Muscle of leg (tissue), 11 donors: ENCODE results near the gene ATP13A5. TPM values are rescaled to one million over a fixed set of nuclear protein-coding genes. Genes with fewer than 3 reads are reported as not detected.

Experiments used
- DNase-seq: peaks from one replicate; pipeline ENCODE4 v3.0.0; 2013
- H3K27ac ChIP-seq: one replicate; pipeline ENCODE4 v1.5.1; 2013; ENCODE audit warnings: mild to moderate bottlenecking, low read length, control low read depth
- H3K27me3 ChIP-seq: one replicate; pipeline ENCODE4 v1.6.1; 2013; ENCODE audit warnings: low read length; ENCODE audit not compliant: control insufficient read depth, insufficient read depth
- H3K36me3 ChIP-seq: one replicate; pipeline ENCODE4 v1.6.1; 2013; ENCODE audit warnings: low read length; ENCODE audit not compliant: control insufficient read depth, insufficient read depth
- H3K4me1 ChIP-seq: one replicate; pipeline ENCODE4 v1.6.1; 2013; ENCODE audit warnings: low read length; ENCODE audit not compliant: control insufficient read depth, insufficient read depth
- H3K4me3 ChIP-seq: one replicate; pipeline ENCODE4 v1.5.1; 2013; ENCODE audit warnings: low read length, control low read depth
- H3K9me3 ChIP-seq: replicated peaks from 2 replicates; pipeline ENCODE4 v1.6.1; 2013; ENCODE audit warnings: low read depth, low read length; ENCODE audit not compliant: control insufficient read depth
- WGBS: methylation state at CpG from one replicate; pipeline ENCODE4 v1.1.5; 2013; ENCODE audit warnings: missing lambda C conversion rate; ENCODE audit not compliant: insufficient coverage; 5-methylcytosine and 5-hydroxymethylcytosine counted together
- polyA plus RNA-seq, 8 donors: library from polyadenylated mRNA; unstranded; fragments of 120-200 nt; gene quantifications; one replicate each; pipeline versions ENCODE4 v1.2.1 to v1.2.3, GENCODE V29; 2013; ENCODE audit warnings: inconsistent platforms in 1 of 8, low replicate concordance in 1 of 8; ENCODE audit not compliant: insufficient read length in 8 of 8, insufficient read depth in 1 of 8
- total RNA-seq: library from RNA; stranded (reverse); fragments of 120-200 nt; gene quantifications from one replicate; pipeline ENCODE4 v1.2.4, GENCODE V29; 2013

The ATP13A5 gene
- total and polyA plus RNA-seq, 9 donors: 0.09 to 1.3 (median 0.44) TPM

DNA sequence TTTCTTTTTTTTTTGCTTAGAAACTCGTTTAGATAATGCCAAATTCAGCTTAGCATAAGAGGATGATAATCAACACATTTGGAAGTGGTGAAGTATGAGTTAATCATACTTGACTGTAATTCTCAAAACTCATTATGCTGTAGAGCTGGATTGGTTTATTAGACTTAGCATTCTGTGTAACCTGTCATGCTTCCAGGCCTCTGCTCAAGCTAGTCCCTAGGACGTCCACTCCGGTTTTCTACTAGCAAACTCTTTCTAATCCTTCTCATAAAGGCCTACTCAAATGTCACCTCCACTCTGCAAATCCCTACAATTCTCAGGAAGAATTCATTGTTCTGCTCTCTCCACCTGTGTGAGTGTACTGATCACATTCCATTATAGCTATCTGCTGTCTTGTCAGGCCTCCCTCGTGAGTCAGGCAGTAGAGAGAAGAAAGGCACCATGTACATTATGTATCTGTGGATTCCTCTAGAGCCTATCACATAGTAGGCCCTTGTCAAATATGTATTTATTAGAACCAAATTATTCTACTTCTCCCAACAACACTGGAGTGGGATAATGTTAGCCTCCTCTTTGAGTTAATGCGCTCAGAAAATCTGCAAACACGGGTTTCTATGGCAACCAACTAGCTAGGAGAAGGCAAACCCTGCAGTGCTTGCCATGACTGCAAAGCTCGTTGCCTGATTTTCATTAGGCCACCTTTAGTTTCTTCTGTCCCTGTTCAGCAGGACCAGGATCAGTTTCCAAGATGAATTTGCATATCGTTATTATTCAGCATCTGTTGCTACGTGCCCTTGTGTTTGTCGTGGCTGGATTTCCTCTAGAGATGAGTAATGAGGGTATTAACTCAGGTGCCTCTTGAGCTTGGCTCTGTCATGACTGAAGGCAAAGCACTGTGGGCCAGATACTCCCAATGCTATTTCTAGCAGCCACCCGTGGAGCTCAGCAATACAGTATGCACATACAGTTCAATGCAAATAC lies 30.7 kb downstream of the ATP13A5 start:
- H3K9me3 ChIP-seq: no peaks in the 10 kb centered on the region
- H3K36me3 ChIP-seq: no peaks in the 10 kb centered on the region
- H3K27me3 ChIP-seq: no peaks in the 10 kb centered on the region
- DNase-seq: peak; percentile 23
- no peak overlapping the region for H3K4me3 ChIP-seq
- 34% methylated on average over 5 of the region's 11 CpGs for WGBS
- H3K27ac ChIP-seq: no peak overlapping the region
- no peaks in the 10 kb centered on the region for H3K4me1 ChIP-seq

DNA sequence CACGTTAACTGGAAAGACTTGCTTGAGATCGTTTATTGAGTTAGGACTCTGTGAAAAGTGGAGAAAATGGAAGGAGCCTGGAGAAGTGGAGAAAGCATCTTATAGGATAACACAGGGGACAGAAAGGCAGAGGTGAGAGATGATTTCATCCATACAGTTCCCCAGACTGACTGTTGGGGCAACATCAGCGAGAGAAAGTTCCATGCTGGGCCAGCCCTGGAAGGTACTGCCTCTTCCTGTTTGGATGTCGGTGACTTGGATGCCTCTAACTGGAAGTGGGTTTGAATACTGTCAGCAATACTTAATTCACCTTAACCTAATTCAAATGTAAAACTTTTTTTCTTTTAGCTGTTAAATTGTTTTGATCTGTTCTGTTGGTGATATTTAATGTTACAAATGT lies 32.3 kb downstream of the ATP13A5 start:
- whole genome bisulfite sequencing: 79% methylated on average over 3 of the region's 4 CpGs
- no peak overlapping the region for H3K27ac ChIP-seq

DNA sequence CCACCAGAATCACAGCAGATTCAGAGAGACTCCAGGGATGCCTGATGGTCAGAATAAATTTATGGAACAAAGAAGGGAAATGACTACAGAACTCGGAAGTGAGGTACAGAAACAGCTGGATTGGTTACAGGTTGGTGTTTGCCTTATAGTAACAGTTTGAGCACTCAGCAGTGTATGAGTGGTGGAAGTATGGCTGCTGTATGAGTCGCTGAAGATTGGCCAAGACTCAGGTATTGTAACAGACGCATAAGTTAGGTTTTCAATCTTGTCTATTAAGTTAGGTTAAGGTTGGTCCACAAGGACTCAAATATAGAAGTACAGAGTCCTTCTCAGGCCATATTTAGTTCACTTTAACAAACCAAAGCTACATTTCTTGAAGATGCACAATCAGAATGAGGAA lies 33.1 kb downstream of the ATP13A5 start:
- H3K36me3 ChIP-seq: no peaks in the 10 kb centered on the region
- H3K27ac ChIP-seq: no peak overlapping the region
- DNase-seq: no peak
- no peaks in the 10 kb centered on the region for H3K4me1 ChIP-seq
- no peaks in the 10 kb centered on the region for H3K9me3 ChIP-seq
- WGBS: 69% methylated on average over 2 of the region's 3 CpGs
- no peak overlapping the region for H3K4me3 ChIP-seq
- H3K27me3 ChIP-seq: no peaks in the 10 kb centered on the region

More for the DNA sequence above, 32.3 kb downstream of the ATP13A5 start:
- Histone ChIP-seq H3K27me3 (no peaks in the 10 kb centered on the region), H3K9me3 (no peaks in the 10 kb centered on the region), H3K4me3 (no peak overlapping the region), H3K36me3 (no peaks in the 10 kb centered on the region), H3K4me1 (no peaks in the 10 kb centered on the region)
- DNase-seq: no peak

DNA sequence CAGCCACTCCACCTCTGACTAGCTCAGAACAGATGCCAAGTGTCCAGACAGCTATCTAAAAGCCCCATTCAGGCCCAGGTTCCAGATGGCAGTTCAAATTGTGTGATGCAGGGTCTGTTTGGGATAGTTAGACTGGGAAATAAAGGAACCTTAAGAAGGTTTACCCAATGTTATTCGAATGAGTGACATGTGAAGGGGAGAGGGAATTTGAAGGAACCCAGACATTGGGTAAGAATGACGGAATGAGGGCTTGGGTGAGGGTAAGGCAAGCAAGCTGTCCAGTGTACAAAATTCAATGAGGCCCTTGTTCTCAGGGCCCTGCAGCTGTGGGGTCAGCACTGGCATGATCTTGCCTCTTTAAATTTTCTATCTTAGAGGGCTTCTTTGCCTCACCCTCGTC lies 34.1 kb downstream of the ATP13A5 start:
- no peaks in the 10 kb centered on the region for H3K9me3 ChIP-seq
- no peak overlapping the region for H3K4me3 ChIP-seq
- H3K36me3 ChIP-seq: no peaks in the 10 kb centered on the region
- 43% methylated on average over 2 of the region's 3 CpGs for WGBS
- no peak for DNase-seq
- no peak overlapping the region for H3K27ac ChIP-seq
- H3K27me3 ChIP-seq: no peaks in the 10 kb centered on the region
- no peaks in the 10 kb centered on the region for H3K4me1 ChIP-seq

DNA sequence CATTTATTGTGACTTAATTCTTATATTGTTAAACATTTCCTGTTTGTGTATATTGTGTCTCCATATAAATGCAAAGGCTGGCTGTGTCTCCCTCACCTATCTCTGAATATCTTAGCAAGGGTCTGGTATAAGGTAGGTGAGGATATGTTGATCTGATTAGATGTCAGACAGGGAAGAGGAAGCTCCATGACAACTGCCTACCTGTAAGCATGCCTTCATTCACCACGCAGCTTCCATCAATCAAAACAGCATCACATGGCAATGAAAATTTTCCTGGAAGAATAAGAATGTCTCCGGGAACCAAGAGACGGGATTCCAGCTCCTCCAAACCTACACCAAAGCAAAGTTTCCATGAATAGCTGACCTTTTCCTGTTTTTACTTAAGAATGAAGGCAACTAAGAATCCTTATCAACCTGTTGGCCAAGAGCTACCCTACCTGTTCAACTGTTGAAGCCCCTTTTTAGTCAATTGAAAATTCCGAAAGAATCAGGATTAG lies 34.8 kb downstream of the ATP13A5 start:
- H3K4me1 ChIP-seq: no peaks in the 10 kb centered on the region
- H3K4me3 ChIP-seq: no peak overlapping the region
- H3K9me3 ChIP-seq: no peaks in the 10 kb centered on the region
- DNase-seq: no peak
- H3K27me3 ChIP-seq: no peaks in the 10 kb centered on the region
- H3K27ac ChIP-seq: no peak overlapping the region
- 86% methylated on average over 1 of the region's 4 CpGs for WGBS
- no peaks in the 10 kb centered on the region for H3K36me3 ChIP-seq

DNA sequence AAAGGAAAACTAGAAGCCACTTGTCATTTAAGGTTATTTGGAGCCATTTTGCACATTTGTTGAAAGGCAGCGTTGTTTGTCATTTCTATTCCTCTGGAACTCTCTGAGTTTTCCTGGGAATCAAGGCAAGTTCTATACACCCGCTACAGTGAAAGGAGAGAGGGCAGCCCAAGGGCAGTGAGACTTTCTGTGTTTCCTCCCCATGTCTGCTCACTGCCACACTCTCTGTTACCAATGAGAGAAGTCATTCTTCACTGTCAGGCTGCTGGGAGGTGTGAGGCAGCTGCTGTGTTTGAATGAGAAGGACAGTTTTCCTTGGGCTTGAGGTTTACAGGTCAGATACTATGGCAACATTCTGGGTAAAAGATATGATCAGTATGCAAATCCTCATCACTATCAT lies 36.0 kb downstream of the ATP13A5 start:
- no peaks in the 10 kb centered on the region for H3K9me3 ChIP-seq
- no peaks in the 10 kb centered on the region for H3K36me3 ChIP-seq
- H3K27me3 ChIP-seq: no peaks in the 10 kb centered on the region
- no peak for DNase-seq
- WGBS: 67% methylated on average over 1 of the region's 2 CpGs
- no peak overlapping the region for H3K27ac ChIP-seq
- no peak overlapping the region for H3K4me3 ChIP-seq
- no peaks in the 10 kb centered on the region for H3K4me1 ChIP-seq

DNA sequence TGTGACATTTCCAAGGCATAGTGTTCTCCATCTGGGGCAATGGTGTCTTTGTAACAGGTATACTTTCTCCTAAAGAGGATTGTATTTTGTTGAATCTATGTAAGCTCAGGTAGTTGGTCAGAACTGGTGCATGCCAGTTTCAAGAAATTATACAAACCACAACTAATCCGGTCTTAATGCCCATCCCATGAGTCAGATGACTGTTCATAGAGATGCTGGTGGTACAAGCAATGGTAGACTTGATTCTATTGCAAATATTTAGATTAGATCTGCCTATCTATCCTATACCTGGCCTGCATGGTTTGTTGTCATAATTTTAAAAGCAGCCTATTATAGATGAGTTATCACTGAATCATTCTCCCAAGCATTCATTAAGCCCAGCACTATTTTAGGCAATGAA lies 43.5 kb downstream of the ATP13A5 start:
- no peak for DNase-seq
- no CpG with 5 or more reads among the region's 1 CpG for WGBS
- Histone ChIP-seq H3K4me3 (no peak overlapping the region), H3K36me3 (no peaks in the 10 kb centered on the region), H3K27ac (no peak overlapping the region), H3K9me3 (no peaks in the 10 kb centered on the region), H3K27me3 (no peaks in the 10 kb centered on the region), H3K4me1 (no peaks in the 10 kb centered on the region)

DNA sequence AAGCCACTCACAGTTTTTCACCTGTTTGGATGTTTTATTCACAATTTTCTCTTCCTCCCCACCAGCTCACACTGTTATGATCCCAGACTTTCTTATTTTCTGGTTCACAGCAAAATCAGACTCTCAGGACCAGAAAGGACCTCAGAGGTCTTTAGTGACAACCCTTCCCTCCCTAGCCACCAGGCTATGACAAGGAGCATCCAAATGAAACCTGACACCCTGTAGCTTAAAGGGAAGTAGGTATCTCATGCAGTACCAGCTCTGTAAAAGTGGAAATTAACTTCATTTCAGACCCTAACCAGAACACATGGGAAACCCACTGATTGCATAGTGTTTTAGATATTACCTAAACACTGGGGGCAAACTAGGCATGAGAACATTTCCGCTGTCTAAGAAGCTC lies 45.3 kb downstream of the ATP13A5 start:
- no peak overlapping the region for H3K27ac ChIP-seq
- WGBS: no CpG with 5 or more reads among the region's 1 CpG
- no peak overlapping the region for H3K4me3 ChIP-seq
- no peaks in the 10 kb centered on the region for H3K27me3 ChIP-seq
- H3K4me1 ChIP-seq: no peaks in the 10 kb centered on the region
- DNase-seq: no peak
- no peaks in the 10 kb centered on the region for H3K36me3 ChIP-seq
- no peaks in the 10 kb centered on the region for H3K9me3 ChIP-seq

DNA sequence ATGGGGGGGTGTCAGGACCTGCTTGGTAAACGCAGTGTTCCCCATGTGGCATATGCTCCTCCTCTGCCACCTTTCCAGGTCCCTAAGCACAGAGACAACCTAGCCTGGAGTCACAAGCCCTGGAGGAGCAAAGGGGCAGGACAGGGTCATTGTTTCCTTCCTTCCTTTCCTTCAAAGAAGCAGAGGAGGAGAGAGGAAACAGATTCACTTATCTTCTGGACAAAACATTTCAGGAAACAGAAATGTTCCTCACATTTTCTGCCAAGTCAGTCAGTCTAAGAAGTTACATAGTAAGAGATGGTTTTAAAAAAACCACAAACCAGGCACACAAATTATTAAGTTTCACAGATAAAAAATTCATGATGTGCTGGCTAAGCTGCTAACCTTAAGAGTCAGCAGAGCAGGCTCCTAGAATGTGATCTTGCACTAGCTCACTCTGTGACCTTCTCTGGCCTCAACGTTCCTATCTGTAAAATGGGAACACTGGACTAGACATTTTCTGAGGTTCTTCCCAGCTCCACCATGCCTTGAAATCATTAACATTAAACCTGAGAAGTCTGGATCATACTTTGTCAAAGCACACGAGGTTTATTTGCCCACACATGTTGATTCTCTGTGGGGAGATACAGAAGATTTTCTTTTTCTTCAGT lies 47.9 kb downstream of the ATP13A5 start:
- no peaks in the 10 kb centered on the region for H3K27me3 ChIP-seq
- H3K4me1 ChIP-seq: no peaks in the 10 kb centered on the region
- H3K36me3 ChIP-seq: no peaks in the 10 kb centered on the region
- H3K4me3 ChIP-seq: no peak overlapping the region
- 84% methylated on average over 2 of the region's 3 CpGs for WGBS
- H3K9me3 ChIP-seq: no peaks in the 10 kb centered on the region
- DNase-seq: no peak
- no peak overlapping the region for H3K27ac ChIP-seq

DNA sequence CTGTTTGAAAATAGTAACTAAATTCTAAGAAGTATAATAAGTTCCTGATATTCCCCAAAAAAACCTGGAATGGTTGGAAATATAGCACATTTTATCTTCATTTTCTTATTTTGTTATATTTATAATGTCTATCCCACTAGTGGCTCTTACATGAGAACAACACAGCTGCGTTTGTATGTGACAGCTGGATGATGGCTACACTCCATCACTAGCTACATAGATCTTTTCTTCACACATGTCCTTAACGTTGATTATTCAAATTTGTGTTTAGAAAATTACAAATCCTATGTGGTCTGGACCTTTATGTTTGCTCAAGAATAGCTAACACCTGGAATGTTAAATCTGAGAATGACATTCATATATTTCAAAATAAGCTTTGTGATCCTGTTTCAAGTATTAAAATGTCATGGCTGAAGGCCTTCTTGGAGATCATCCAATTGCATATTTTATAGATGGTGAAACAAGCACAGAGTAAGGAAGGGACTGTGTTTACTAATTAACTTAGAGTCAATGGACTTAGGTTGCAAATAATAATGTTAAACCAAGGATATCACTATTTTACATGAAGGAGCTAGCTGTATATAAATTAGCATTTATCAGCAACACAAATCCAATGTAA lies 60.8 kb downstream of the ATP13A5 start:
- peak; percentile 52 for DNase-seq
- Histone ChIP-seq H3K27me3 (no peaks in the 10 kb centered on the region), H3K9me3 (no peaks in the 10 kb centered on the region), H3K27ac (no peak overlapping the region), H3K4me1 (no peaks in the 10 kb centered on the region), H3K4me3 (no peak overlapping the region), H3K36me3 (no peaks in the 10 kb centered on the region)
- WGBS: no CpG with 5 or more reads among the region's 2 CpGs
